ENCODE results near the gene TNFSF4.

Gene TNFSF4

GRCh38 chr1:173193639-173194038 lies 13.5 kb downstream of the TNFSF4 start:
- H3K27ac ChIP-seq (ENCODE audit: low read length), result no peak overlapping the region
- no peaks in the 10 kb centered on the region for H3K27me3 ChIP-seq (ENCODE audit: insufficient read depth, low read length, poor library complexity)
- TF ChIP-seq, protein P1, sequence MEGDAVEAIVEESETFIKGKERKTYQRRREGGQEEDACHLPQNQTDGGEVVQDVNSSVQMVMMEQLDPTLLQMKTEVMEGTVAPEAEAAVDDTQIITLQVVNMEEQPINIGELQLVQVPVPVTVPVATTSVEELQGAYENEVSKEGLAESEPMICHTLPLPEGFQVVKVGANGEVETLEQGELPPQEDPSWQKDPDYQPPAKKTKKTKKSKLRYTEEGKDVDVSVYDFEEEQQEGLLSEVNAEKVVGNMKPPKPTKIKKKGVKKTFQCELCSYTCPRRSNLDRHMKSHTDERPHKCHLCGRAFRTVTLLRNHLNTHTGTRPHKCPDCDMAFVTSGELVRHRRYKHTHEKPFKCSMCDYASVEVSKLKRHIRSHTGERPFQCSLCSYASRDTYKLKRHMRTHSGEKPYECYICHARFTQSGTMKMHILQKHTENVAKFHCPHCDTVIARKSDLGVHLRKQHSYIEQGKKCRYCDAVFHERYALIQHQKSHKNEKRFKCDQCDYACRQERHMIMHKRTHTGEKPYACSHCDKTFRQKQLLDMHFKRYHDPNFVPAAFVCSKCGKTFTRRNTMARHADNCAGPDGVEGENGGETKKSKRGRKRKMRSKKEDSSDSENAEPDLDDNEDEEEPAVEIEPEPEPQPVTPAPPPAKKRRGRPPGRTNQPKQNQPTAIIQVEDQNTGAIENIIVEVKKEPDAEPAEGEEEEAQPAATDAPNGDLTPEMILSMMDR (IDR thresholded peaks at IDR 0.05; ENCODE audit: borderline replicate concordance, extremely low read depth, low read length, poor library complexity, severe bottlenecking), result no peak
- no peak for TF ChIP-seq EZH2 (IDR thresholded peaks at IDR 0.05; ENCODE audit: borderline replicate concordance, low read depth, low read length, severe bottlenecking)
- ATAC-seq (ENCODE audit: insufficient read depth, low read depth), result no peak
- H3K9ac ChIP-seq (ENCODE audit: low read depth, low read length), result no peak overlapping the region
- H2AFZ ChIP-seq (ENCODE audit: low read depth, low read length), result no peak overlapping the region
- H3K9me3 ChIP-seq (ENCODE audit: insufficient read depth, low read length, severe bottlenecking), result no peaks in the 10 kb centered on the region
- peaks cover 27% of the 10 kb centered on the region for H3K79me2 ChIP-seq (ENCODE audit: insufficient read depth, low read length)
- H4K20me1 ChIP-seq (ENCODE audit: insufficient read depth, low read length), result no peaks in the 10 kb centered on the region
- no peak overlapping the region for H3K4me2 ChIP-seq (ENCODE audit: insufficient read depth, low read length)
- peaks cover 2% of the 10 kb centered on the region; the same call in 1 of the 2 replicates for H3K36me3 ChIP-seq (ENCODE audit: insufficient read depth, low read length)
- DNase-seq, result no peak
- H3K4me3 ChIP-seq (ENCODE audit: low read depth in 1 of 2, low read length in 2 of 2), result no peak overlapping the region
- peaks cover 44% of the 10 kb centered on the region for H3K4me1 ChIP-seq (ENCODE audit: insufficient read depth, low read length)

- peak overlapping the region; percentile 69 for H3K27ac ChIP-seq (ENCODE audit: low read length)
These were observed 16.0 kb downstream of the TNFSF4 start for GRCh38 chr1:173191011-173191705.

GRCh38 chr1:173190101-173190936 lies 16.8 kb downstream of the TNFSF4 start:
- peak overlapping the region; percentile 24; the same call in 1 of the 2 replicates for H3K4me2 ChIP-seq (ENCODE audit: insufficient read depth, low read length)

More at GRCh38 chr1:173191011-173191705, 16.0 kb downstream of the TNFSF4 start:
- H3K4me1 ChIP-seq (ENCODE audit: insufficient read depth, low read length), result peaks cover 35% of the 10 kb centered on the region
- H3K9me3 ChIP-seq (ENCODE audit: insufficient read depth, low read length, severe bottlenecking), result no peaks in the 10 kb centered on the region
- H3K36me3 ChIP-seq (ENCODE audit: insufficient read depth, low read length), result peaks cover 12% of the 10 kb centered on the region; the same call in 1 of the 2 replicates
- peak overlapping the region; percentile 47; the same call in 1 of the 2 replicates for H2AFZ ChIP-seq (ENCODE audit: low read depth, low read length)
- H3K9ac ChIP-seq (ENCODE audit: low read depth, low read length), result peak overlapping the region; percentile 21
- peaks cover 20% of the 10 kb centered on the region for H3K79me2 ChIP-seq (ENCODE audit: insufficient read depth, low read length)
- H3K4me3 ChIP-seq (ENCODE audit: low read depth in 1 of 2, low read length in 2 of 2), result no peak overlapping the region
- H3K4me2 ChIP-seq (ENCODE audit: insufficient read depth, low read length), result peak overlapping the region; percentile 24
- no peaks in the 10 kb centered on the region for H3K27me3 ChIP-seq (ENCODE audit: insufficient read depth, low read length, poor library complexity)
- DNase-seq (no peak), ATAC-seq (ENCODE audit: insufficient read depth, low read depth) (no peak)
- TF ChIP-seq EZH2 (IDR thresholded peaks at IDR 0.05; ENCODE audit: borderline replicate concordance, low read depth, low read length, severe bottlenecking), result no peak
- TF ChIP-seq, protein P1 (IDR thresholded peaks at IDR 0.05; ENCODE audit: borderline replicate concordance, extremely low read depth, low read length, poor library complexity, severe bottlenecking), result no peak
- no peaks in the 10 kb centered on the region for H4K20me1 ChIP-seq (ENCODE audit: insufficient read depth, low read length)

More at GRCh38 chr1:173190101-173190936, 16.8 kb downstream of the TNFSF4 start:
- H3K4me3 ChIP-seq (ENCODE audit: low read depth in 1 of 2, low read length in 2 of 2), result no peak overlapping the region
- no peaks in the 10 kb centered on the region for H3K27me3 ChIP-seq (ENCODE audit: insufficient read depth, low read length, poor library complexity)
- no peaks in the 10 kb centered on the region for H3K9me3 ChIP-seq (ENCODE audit: insufficient read depth, low read length, severe bottlenecking)
- ATAC-seq (ENCODE audit: insufficient read depth, low read depth) (peak; percentile 81), DNase-seq (peak; percentile 51)
- peak overlapping the region; percentile 69 for H3K27ac ChIP-seq (ENCODE audit: low read length)
- TF ChIP-seq, protein P1 (IDR thresholded peaks at IDR 0.05; ENCODE audit: borderline replicate concordance, extremely low read depth, low read length, poor library complexity, severe bottlenecking), result no peak
- TF ChIP-seq EZH2 (IDR thresholded peaks at IDR 0.05; ENCODE audit: borderline replicate concordance, low read depth, low read length, severe bottlenecking), result no peak
- H3K79me2 ChIP-seq (ENCODE audit: insufficient read depth, low read length), result peaks cover 20% of the 10 kb centered on the region
- H2AFZ ChIP-seq (ENCODE audit: low read depth, low read length), result peak overlapping the region; percentile 47; the same call in 1 of the 2 replicates
- H3K4me1 ChIP-seq (ENCODE audit: insufficient read depth, low read length), result peaks cover 26% of the 10 kb centered on the region
- H4K20me1 ChIP-seq (ENCODE audit: insufficient read depth, low read length), result no peaks in the 10 kb centered on the region
- H3K36me3 ChIP-seq (ENCODE audit: insufficient read depth, low read length), result peaks cover 12% of the 10 kb centered on the region; the same call in 1 of the 2 replicates
- H3K9ac ChIP-seq (ENCODE audit: low read depth, low read length), result peak overlapping the region; percentile 21

All from DND-41 (cell line).